Fibroblast of skin of right quadriceps (primary cell): ENCODE measurements around the gene FER.
A peak's percentile ranks its signal among the peaks of the same experiment; 100 is the strongest.
"Not testable (repeated sequence)": the region's sequence is repeated elsewhere in the genome, so short reads cannot be mapped to it uniquely, and the experiment has no call there.

Experiments
- DNase-seq: peaks from one replicate; pipeline ENCODE4 v3.0.0-alpha.2; 2013

Gene FER

GRCh38 chr5:108748401-108749127 lies 867 bp downstream of the FER start:
- peak; percentile 99 for DNase-seq

- DNase-seq = peak; percentile 8
Observed at GRCh38 chr5:108749128-108749861, 1.6 kb downstream of the FER start.

DNA sequence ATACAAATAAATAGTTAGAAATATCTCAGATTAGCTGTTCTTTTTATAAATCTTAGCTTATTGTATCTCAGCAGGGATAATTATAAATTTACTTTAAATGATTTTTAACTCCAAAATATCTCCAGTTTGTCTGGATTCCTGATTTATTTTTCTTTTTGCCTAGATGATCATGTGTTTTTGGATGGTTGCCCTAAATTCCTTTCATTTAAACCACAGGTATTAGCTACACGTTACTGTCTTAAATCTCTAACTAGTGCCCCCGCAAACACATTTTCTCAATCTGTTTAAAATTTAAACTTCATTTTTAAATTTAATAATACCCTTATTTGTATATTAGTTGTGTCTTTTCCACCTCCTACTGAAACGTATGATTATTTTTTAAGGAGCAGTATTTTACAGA lies 5.6 kb downstream of the FER start:
- DNase-seq = peak; percentile 46

DNA sequence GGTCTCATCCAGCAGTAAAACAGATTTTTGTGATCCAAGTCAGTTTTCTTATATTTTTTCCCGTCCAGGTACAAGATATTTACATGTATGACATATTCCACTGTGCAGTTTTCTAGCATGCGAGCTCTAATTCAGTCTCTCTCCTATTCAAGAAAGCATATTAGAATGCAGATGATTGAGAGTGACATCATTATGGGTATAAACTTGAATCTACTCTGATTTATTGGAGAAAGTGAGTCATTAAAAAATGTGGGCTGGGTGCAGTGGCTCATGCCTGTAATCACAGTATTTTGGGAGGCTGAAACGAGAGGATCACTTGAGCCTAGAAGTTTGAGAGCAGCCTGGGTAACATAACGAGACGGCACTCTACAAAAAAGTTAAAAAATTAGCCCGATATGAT lies 6.2 kb downstream of the FER start:
- DNase-seq = peak; percentile 68

GRCh38 chr5:108760512-108760911 lies 12.8 kb downstream of the FER start:
- DNase-seq = no peak

- no peak for DNase-seq
Observed at GRCh38 chr5:108762660-108763059, 15.0 kb downstream of the FER start.

GRCh38 chr5:108763222-108763916 lies 15.7 kb downstream of the FER start:
- DNase-seq = no peak

GRCh38 chr5:108765647-108766046 lies 17.9 kb downstream of the FER start:
- peak; percentile 35 for DNase-seq

DNA sequence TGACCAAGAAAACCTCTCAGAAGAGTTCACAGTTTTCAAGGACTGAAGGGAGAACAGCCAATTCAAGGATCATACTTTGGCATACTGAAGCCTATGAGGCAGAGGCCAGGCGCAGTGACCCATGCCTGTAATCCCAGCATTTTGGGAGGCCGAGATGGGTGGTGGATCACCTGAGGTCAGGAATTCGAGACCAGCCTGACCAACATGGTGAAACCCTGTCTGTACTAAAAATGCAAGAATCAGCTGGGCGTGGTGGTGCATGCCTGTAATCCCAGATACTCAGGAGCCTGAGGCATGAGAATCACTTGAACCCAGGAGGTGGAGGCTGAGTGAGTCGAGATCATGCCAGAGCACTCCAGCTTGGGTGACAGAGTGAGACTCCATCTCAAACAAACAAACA lies 19.2 kb downstream of the FER start:
- DNase-seq = not testable (repeated sequence)

DNA sequence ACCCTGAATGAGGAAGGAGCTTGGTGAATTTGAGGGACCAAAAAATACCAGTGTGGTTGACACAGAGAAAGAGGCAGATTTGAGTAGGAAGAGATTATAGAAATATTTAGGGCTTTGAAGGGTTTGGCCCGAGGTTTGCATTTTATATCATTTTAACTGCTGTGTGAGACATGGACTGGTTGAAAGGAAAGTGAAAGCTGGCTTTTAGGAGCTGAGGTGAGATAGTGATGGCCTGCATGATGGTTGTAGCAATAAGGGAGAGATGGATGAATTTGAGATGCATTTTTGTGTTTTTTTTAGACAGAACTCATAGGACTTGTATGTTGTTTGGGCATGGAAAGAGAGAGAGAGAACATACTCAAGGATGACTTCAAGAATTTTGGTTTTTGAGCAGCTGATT lies 21.7 kb downstream of the FER start:
- DNase-seq = no peak

DNA sequence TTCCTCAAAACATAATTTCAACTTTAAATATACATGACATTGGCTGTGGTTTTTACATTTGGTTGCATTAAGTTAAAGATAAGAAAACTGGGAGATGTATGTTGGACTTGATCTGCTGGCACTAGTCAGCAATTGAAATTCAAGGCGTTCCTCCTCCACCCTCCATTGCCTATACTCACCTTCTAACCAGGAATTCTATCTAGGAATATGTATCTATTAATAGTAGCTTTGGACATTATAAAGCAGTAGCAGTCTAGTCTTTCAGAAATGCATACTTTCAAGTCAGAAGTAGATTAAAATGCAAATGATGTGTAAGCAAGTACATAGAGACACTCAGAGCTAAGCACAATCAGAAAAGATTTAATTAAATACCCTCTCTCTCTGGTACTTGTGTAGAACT lies 24.9 kb downstream of the FER start:
- no peak for DNase-seq

GRCh38 chr5:108773330-108773729 lies 25.6 kb downstream of the FER start:
- DNase-seq = no peak

GRCh38 chr5:108774079-108774478 lies 26.4 kb downstream of the FER start:
- not testable (repeated sequence) for DNase-seq

DNA sequence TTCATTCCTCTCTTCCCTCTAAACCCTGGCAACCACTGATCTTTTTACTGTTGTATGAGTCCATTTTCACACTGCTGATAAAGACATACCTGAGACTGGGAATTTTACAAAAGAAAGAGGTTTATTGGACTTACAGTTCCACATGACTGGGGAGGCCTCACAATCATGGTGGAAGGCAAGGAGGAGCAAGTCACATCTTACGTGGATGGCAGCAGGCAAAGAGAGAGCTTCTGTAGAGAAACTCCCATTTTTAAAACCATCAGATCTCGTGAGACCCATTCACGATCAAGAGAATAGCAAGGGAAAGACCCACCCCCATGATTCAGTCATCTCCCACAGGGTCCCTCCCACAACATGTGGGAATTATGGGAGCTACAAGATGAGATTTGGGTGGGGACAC lies 29.9 kb downstream of the FER start:
- not testable (repeated sequence) for DNase-seq

DNA sequence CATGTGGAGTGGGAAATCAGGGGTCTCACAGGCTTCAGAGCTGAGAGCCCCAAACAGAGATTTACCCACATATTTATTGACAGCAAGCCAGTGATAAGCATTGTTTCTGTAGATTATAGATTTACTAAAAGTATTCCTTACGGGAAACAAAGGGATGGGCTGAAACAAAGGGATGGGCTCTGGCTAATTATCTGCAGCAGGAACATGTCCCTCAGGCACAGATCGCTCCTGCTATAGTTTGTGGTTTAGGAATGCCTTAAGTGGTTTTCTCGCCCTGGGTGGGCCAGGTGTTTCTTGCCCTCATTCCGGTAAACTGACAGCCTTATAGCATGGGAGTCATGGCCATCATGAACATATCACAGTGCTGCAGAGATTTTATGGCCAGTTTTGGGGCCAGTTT lies 36.9 kb downstream of the FER start:
- DNase-seq = not testable (repeated sequence)

DNA sequence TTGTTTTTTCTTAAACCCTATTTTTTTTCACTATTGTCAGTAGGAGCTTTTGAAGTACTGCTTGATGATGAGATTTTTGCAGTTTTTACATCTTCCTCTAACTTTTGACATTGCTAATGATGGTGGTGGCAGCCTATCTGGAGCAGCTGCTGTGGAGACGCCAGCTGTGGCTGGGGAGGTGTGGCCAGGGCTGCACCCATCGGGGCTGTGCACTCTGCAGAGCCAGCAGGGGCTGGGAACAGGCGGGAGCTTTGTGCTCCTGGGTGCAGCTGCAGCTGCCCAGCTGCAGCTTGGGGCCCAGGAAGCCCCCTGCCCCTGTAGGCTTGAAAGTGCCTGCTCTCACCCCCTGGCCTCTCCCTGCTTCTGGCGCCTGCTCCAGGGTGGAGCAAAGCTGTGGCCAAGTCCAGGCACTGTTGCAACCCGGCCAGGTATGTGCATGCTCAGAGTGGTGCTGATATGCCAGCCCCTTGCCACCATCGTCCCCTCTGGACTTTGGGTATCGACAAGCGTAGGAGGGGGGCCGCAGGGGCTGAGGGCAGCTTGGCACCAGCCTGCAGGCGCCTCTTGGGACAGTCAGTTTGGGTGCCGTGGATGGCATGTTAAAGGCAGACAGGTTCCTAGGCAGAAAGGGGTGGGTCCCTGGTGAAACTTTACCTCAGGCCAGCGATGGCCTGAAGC lies 39.2 kb downstream of the FER start:
- no peak for DNase-seq

GRCh38 chr5:108788142-108788541 lies 40.4 kb downstream of the FER start:
- no peak for DNase-seq

DNA sequence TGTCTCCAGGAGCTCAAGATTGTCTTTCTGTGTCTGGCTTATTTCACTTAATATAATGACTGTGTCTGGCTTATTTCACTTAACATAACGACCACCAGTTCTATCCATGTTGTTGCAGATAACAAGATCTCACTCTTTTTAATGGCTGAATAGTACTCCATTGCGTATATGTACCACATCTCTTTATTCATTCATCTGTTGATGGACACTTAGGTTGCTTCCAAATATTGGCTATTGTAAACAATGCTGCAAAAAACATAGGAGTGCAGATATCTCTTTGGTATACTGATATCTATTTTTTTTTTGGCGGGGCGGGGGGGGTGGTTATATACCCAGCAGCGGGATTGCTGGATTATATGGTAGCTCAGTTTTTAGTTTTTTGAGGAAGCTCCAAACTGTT lies 45.5 kb downstream of the FER start:
- no peak for DNase-seq

DNA sequence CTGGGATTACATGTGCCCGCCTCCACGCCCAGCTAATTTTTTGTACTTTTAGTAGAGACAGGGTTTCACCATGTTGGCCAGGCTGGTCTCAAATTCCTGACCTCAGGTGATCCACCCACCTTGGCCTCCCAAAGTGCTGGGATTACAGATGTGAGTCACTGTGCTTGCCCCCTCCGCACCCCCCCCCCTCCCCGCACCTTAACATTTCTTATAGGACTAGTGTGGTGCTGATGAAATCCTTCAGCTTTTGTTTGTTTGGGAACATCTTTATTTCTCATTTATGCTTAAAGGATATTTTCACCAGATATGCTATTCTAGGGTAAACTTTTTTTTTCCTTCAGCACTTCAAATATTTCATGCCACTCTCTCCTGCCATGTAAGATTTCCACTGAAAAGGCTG lies 46.7 kb downstream of the FER start:
- DNase-seq = not testable (repeated sequence)

- no peak for DNase-seq
Observed at GRCh38 chr5:108797396-108797795, 49.7 kb downstream of the FER start.

GRCh38 chr5:108797986-108798385 lies 50.3 kb downstream of the FER start:
- no peak for DNase-seq

GRCh38 chr5:108798513-108799265 lies 51.0 kb downstream of the FER start:
- peak; percentile 42 for DNase-seq

DNA sequence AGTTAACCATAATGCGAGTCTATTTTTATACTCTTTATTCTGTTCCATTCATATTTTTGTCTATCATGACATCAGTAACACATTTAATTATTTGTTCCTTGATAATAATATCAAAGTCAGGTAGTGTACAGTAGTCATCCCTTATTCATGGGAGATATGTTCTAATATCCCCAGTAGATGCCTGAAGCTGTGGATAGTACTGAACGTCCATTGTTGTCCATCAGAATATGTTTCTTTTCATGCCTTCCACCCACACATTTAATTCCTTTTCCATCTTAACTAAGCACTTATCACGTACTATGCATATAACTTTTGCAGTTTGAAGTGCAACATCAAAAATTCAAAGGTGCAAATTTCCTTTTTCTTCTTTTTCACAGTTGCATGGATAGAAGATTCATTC lies 53.6 kb downstream of the FER start:
- peak; percentile 0 for DNase-seq
